GM10847 (cell line): Measurements from ENCODE around the gene ULK4.

Experiments
- POLR2A ChIP-seq: IDR thresholded peaks from 2 replicates; pipeline ENCODE4 v1.6.1; 2011; ENCODE audit not compliant: insufficient read length; ENCODE audit errors: extremely low read depth

Gene ULK4

GRCh38 chr3:41450416-41451231 lies 511.3 kb downstream of the ULK4 start:
- no peak for TF ChIP-seq POLR2A

- no peak for TF ChIP-seq POLR2A
These were observed 513.5 kb downstream of the ULK4 start for GRCh38 chr3:41448396-41448795.

- no peak for TF ChIP-seq POLR2A
These were observed 514.2 kb downstream of the ULK4 start for GRCh38 chr3:41447701-41448100.

GRCh38 chr3:41441568-41441967 lies 520.3 kb downstream of the ULK4 start:
- TF ChIP-seq POLR2A, result no peak

- no peak for TF ChIP-seq POLR2A
These were observed 520.8 kb downstream of the ULK4 start for GRCh38 chr3:41441139-41441538.

GRCh38 chr3:41436983-41437382 lies 524.9 kb downstream of the ULK4 start:
- TF ChIP-seq POLR2A, result no peak

GRCh38 chr3:41434781-41435180 lies 527.1 kb downstream of the ULK4 start:
- TF ChIP-seq POLR2A, result no peak

- no peak for TF ChIP-seq POLR2A
These were observed 530.5 kb downstream of the ULK4 start for GRCh38 chr3:41431386-41431785.

- no peak for TF ChIP-seq POLR2A
These were observed 531.0 kb downstream of the ULK4 start for GRCh38 chr3:41430886-41431285.

- TF ChIP-seq POLR2A, result no peak
These were observed 531.5 kb downstream of the ULK4 start for GRCh38 chr3:41430391-41430790.

GRCh38 chr3:41426485-41426884 lies 535.4 kb downstream of the ULK4 start:
- TF ChIP-seq POLR2A, result no peak

- TF ChIP-seq POLR2A, result no peak
These were observed 537.2 kb downstream of the ULK4 start for GRCh38 chr3:41424543-41425300.

GRCh38 chr3:41419809-41420208 lies 542.1 kb downstream of the ULK4 start:
- no peak for TF ChIP-seq POLR2A

- TF ChIP-seq POLR2A, result no peak
These were observed 542.8 kb downstream of the ULK4 start for GRCh38 chr3:41418961-41419691.

- TF ChIP-seq POLR2A, result no peak
These were observed 544.3 kb downstream of the ULK4 start for GRCh38 chr3:41417574-41417973.

- no peak for TF ChIP-seq POLR2A
These were observed 550.8 kb downstream of the ULK4 start for GRCh38 chr3:41411065-41411464.
